Endothelial cell (in vitro differentiated cells): Measurements from ENCODE around the gene GPC2. TPM values are rescaled to one million over a fixed set of nuclear protein-coding genes. Genes with fewer than 3 reads are reported as not detected.

ENCODE experiments used
- DNase-seq: peaks from one replicate; pipeline ENCODE4 v3.0.0; 2021; ENCODE audit warnings: low spot score
- H3K27ac Mint-ChIP-seq: one replicate; pipeline ENCODE4 v1.8.0; 2021; ENCODE audit warnings: mixed read lengths, inconsistent platforms; ENCODE audit not compliant: unreplicated experiment
- H3K27me3 Mint-ChIP-seq: one replicate; pipeline ENCODE4 v1.8.0; 2021; ENCODE audit warnings: mild to moderate bottlenecking, moderate library complexity, mixed read lengths, inconsistent platforms; ENCODE audit not compliant: unreplicated experiment
- H3K36me3 Mint-ChIP-seq: one replicate; pipeline ENCODE4 v1.8.0; 2021; ENCODE audit warnings: mild to moderate bottlenecking, low read depth, mixed read lengths, inconsistent platforms; ENCODE audit not compliant: unreplicated experiment
- H3K4me1 Mint-ChIP-seq: one replicate; pipeline ENCODE4 v1.8.0; 2021; ENCODE audit warnings: mild to moderate bottlenecking, mixed read lengths, inconsistent platforms; ENCODE audit not compliant: unreplicated experiment
- H3K4me3 Mint-ChIP-seq: one replicate; pipeline ENCODE4 v1.8.0; 2021; ENCODE audit warnings: mild to moderate bottlenecking, mixed read lengths, inconsistent platforms; ENCODE audit not compliant: unreplicated experiment
- H3K9me3 Mint-ChIP-seq: one replicate; pipeline ENCODE4 v1.8.0; 2021; ENCODE audit warnings: mixed read lengths, inconsistent platforms; ENCODE audit not compliant: unreplicated experiment
- CTCF ChIP-seq: fragments of 200-600 bp; sonication (generic); IDR thresholded peaks from one replicate; pipeline ENCODE4 v1.5.0; 2021; ENCODE audit warnings: antibody characterized with exemption; ENCODE audit not compliant: unreplicated experiment
- total RNA-seq: library from RNA; stranded (reverse); fragmentation: NEBNext Ultra II Directional; extraction: Animal tissue kit (Norgen Biotek cat#: 25700); gene quantifications from one replicate; pipeline ENCODE4 v1.2.1, GENCODE V29; 2021; ENCODE audit not compliant: unreplicated experiment

GPC2 gene
- total RNA-seq, 1 donor from 2014 or later = 27.2 TPM

GRCh38 chr7:100141555-100141949 lies 35.6 kb downstream of the GPC2 start:
- H3K36me3 Mint-ChIP-seq = no peaks in the 10 kb centered on the region
- no peaks in the 10 kb centered on the region for H3K4me1 Mint-ChIP-seq
- DNase-seq = no peak
- no peak for TF ChIP-seq CTCF
- no peaks in the 10 kb centered on the region for H3K9me3 Mint-ChIP-seq
- H3K27ac Mint-ChIP-seq = no peak overlapping the region
- H3K27me3 Mint-ChIP-seq = no peaks in the 10 kb centered on the region
- no peak overlapping the region for H3K4me3 Mint-ChIP-seq

DNA sequence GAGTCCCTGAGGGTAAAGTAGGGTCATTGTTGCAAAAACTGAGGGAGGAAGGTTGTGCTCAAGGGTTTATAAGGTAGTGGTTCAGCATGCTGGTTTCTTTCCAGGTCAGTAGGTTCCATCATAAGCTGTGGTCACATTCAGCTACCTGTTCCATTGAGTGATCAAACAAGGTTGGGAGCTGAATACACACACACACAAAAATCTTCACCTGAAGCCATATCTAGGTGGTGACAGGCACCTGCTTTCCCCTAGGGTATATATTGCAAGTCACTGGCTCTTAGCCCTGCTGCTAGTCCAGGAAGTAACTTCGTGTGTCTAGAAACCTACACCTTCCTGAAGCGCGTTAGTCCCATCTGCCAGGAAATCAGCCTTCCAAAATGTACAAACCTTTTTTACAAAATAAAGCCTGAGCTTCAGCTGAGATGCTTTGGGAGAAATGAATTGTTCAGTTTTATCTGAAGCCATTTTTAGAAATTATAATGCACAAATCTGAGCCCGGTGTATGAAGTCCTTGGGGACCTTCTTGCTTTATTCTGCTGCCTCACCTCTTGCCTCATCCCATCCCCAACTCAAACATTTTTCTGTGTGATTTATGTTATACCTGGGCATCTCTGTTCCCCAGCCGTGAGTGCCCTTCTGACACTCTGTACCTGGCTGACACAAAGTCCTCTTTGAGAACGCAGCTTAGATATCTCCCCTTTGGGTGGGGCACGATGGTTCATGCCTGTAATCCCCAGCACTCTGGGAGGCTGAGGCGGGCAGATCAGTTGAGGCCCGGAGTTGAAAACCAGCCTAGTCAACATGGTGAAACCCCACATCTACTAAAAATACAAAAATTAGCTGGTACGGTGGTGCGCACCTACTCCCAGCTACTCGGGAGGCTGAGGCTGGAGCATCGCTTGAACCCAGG lies 39.1 kb downstream of the GPC2 start:
- no peak overlapping the region for H3K4me3 Mint-ChIP-seq
- H3K36me3 Mint-ChIP-seq = no peaks in the 10 kb centered on the region

GRCh38 chr7:100132697-100133151 lies 44.5 kb downstream of the GPC2 start:
- no peak overlapping the region for H3K27ac Mint-ChIP-seq
- TF ChIP-seq CTCF = peak; percentile 58
- H3K36me3 Mint-ChIP-seq = no peaks in the 10 kb centered on the region
- no peaks in the 10 kb centered on the region for H3K9me3 Mint-ChIP-seq
- peak overlapping the region; percentile 49 for H3K4me3 Mint-ChIP-seq
- DNase-seq = peak; percentile 70
- H3K27me3 Mint-ChIP-seq = no peaks in the 10 kb centered on the region
- H3K4me1 Mint-ChIP-seq = peaks cover 3% of the 10 kb centered on the region

More for the DNA sequence above, 39.1 kb downstream of the GPC2 start:
- H3K27ac Mint-ChIP-seq = no peak overlapping the region
- no peak for TF ChIP-seq CTCF
- no peaks in the 10 kb centered on the region for H3K9me3 Mint-ChIP-seq
- no peaks in the 10 kb centered on the region for H3K27me3 Mint-ChIP-seq
- no peak for DNase-seq
- H3K4me1 Mint-ChIP-seq = no peaks in the 10 kb centered on the region

GRCh38 chr7:100132126-100132525 lies 45.1 kb downstream of the GPC2 start:
- TF ChIP-seq CTCF = no peak
- Mint-ChIP-seq H3K4me3 (no peak overlapping the region), H3K9me3 (no peaks in the 10 kb centered on the region), H3K27me3 (no peaks in the 10 kb centered on the region), H3K4me1 (peaks cover 3% of the 10 kb centered on the region), H3K27ac (no peak overlapping the region), H3K36me3 (no peaks in the 10 kb centered on the region)
- no peak for DNase-seq
